ENCODE measurements around the gene CNTN4. TPM values are rescaled to one million over a fixed set of nuclear protein-coding genes. Genes with fewer than 3 reads are reported as not detected.

The CNTN4 gene
- total and polyA plus RNA-seq, 2 of the 8 experiments (the other 6 are each of a cell fraction or from before 2014, with no cell fraction given), result 0.41 to 2.2 TPM

DNA sequence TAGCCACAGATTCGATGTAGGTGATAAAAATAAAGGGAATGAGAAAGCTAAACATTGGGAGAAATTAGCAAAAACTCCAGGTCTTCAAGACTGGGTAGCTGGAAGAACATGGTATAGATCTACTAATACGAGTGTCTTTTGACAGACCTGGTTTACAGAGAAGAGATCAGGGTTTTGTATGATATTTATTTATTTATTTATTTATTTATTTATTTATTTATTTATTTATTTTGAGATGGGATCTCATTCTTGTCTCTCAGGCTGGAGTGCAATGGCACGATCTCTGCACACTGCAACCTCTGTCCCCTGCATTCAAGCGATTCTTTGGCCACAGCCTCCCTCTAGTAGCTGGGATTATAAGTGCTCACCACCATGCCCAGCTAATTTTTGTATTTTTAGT, 448.4 kb downstream of the CNTN4 start:
- H4K8ac ChIP-seq (ENCODE audit: extremely low read depth, insufficient read depth, low read length), result no peak overlapping the region
- FAIRE-seq, result no peak
- H3K36me3 ChIP-seq (ENCODE audit: control insufficient read depth in 2 of 4, insufficient read depth in 4 of 4, low read length in 3 of 4), result no peaks in the 10 kb centered on the region
- H4K91ac ChIP-seq (replicated peaks; ENCODE audit: insufficient read length, low read length), result no peak overlapping the region
- no peak overlapping the region for H3K4me2 ChIP-seq (ENCODE audit: insufficient read depth in 1 of 2, low read depth in 2 of 2, low read length in 2 of 2)
- no peak overlapping the region for H2BK20ac ChIP-seq (ENCODE audit: low read length)
- H3K9ac ChIP-seq (replicated peaks in 1 of 4; ENCODE audit: extremely low read depth in 1 of 4, low read depth in 3 of 4, low read length in 3 of 4), result no peak overlapping the region
- no peak overlapping the region for H2AFZ ChIP-seq (ENCODE audit: low read length)
- no peaks in the 10 kb centered on the region for H3K9me3 ChIP-seq (ENCODE audit: insufficient read depth in 2 of 2, low read depth in 1 of 2, low read length in 1 of 2)
- H3K27ac ChIP-seq (ENCODE audit: low read depth, low read length), result no peak overlapping the region
- H3K4ac ChIP-seq (replicated peaks; ENCODE audit: insufficient read length, low read depth, low read length), result no peak overlapping the region
- no peak overlapping the region for H2AK5ac ChIP-seq (ENCODE audit: low read depth, low read length)
- DNase-seq (ENCODE audit: low read depth in 1 of 2, low spot score in 2 of 2), result no peak
- H2BK5ac ChIP-seq (ENCODE audit: low read depth, low read length), result no peak overlapping the region
- no peak overlapping the region for H3K23ac ChIP-seq (ENCODE audit: insufficient read length)
- H3K4me1 ChIP-seq (replicated peaks in 1 of 4; ENCODE audit: control insufficient read depth in 3 of 4, insufficient read depth in 4 of 4, low read length in 3 of 4), result no peaks in the 10 kb centered on the region
- ChIA-PET POLR2A (ENCODE audit: partially characterized antibody) (no interaction called here), CTCF (ENCODE audit: partially characterized antibody) (no interaction called here)
- H4K5ac ChIP-seq (ENCODE audit: insufficient read length, low read depth, low read length), result no peak overlapping the region
- H3K79me1 ChIP-seq (ENCODE audit: low read depth, low read length), result no peaks in the 10 kb centered on the region
- no peak overlapping the region for H2BK12ac ChIP-seq (ENCODE audit: low read depth, low read length)
- no peak overlapping the region for H3K18ac ChIP-seq (ENCODE audit: extremely low read depth, low read length)
- H3K79me2 ChIP-seq (ENCODE audit: control insufficient read depth in 1 of 2, insufficient read depth in 2 of 2, low read length in 2 of 2), result no peaks in the 10 kb centered on the region
- no peak overlapping the region for H2BK15ac ChIP-seq (ENCODE audit: low read length)
- no peak overlapping the region for H3K14ac ChIP-seq (ENCODE audit: insufficient read length)
- 94% methylated on average over 4 of the region's 4 CpGs; no CpG with 5 or more reads in 1 of the 2 experiments for WGBS, 2 experiments (ENCODE audit: extremely low coverage in 1 of 2, insufficient coverage in 1 of 2, insufficient read length in 1 of 2, insufficient replicate concordance in 2 of 2, low coverage in 1 of 2, low lambda C conversion rate in 2 of 2, missing lambda C conversion rate in 1 of 2)
- no peak overlapping the region for H3K4me3 ChIP-seq (ENCODE audit: extremely low read depth in 1 of 4, insufficient read depth in 2 of 4, low read depth in 3 of 4, low read length in 4 of 4)
- H2BK120ac ChIP-seq (replicated peaks; ENCODE audit: low read depth, low read length), result no peak overlapping the region
- H3K27me3 ChIP-seq (replicated peaks in 1 of 4; ENCODE audit: control insufficient read depth in 3 of 4, extremely low read depth in 1 of 4, insufficient read depth in 3 of 4, low read length in 3 of 4), result no peaks in the 10 kb centered on the region
- H4K20me1 ChIP-seq (replicated peaks in 1 of 2; ENCODE audit: control insufficient read depth in 1 of 2, insufficient read depth in 2 of 2, low read length in 2 of 2), result no peaks in the 10 kb centered on the region
- no peak overlapping the region for H3K56ac ChIP-seq (replicated peaks; ENCODE audit: insufficient read length, low read depth, low read length)
- no peaks in the 10 kb centered on the region for H3K23me2 ChIP-seq (ENCODE audit: low read depth, low read length)
- TF ChIP-seq JUND (IDR thresholded peaks at IDR 0.05; ENCODE audit: low read length) (no peak), ASH2L (IDR thresholded peaks at IDR 0.05; ENCODE audit: low read length) (no peak), SIRT6 (IDR thresholded peaks at IDR 0.05; ENCODE audit: low read length) (no peak), SP1 (IDR thresholded peaks at IDR 0.05; ENCODE audit: low read depth, low read length) (no peak), TBP (IDR thresholded peaks at IDR 0.05; ENCODE audit: low read depth, low read length) (no peak), RXRA (IDR thresholded peaks at IDR 0.05; ENCODE audit: insufficient read depth, low read depth, low read length) (no peak), TAF1 (IDR thresholded peaks at IDR 0.05; ENCODE audit: low read depth, low read length) (no peak), TCF12 (IDR thresholded peaks at IDR 0.05; ENCODE audit: low read depth, low read length) (no peak), GABPA (IDR thresholded peaks at IDR 0.05; ENCODE audit: borderline replicate concordance, insufficient read depth, low read length) (no peak), EGR1 (IDR thresholded peaks at IDR 0.05; ENCODE audit: borderline replicate concordance, low read depth, low read length) (no peak), BRCA1 (IDR thresholded peaks at IDR 0.05; ENCODE audit: low read depth, low read length) (no peak), PHF8 (conservative IDR thresholded peaks at IDR 0.05; ENCODE audit: low read depth, low read length) (no peak), SP2 (IDR thresholded peaks at IDR 0.05; ENCODE audit: low read length) (no peak), SP4 (IDR thresholded peaks at IDR 0.05; ENCODE audit: low read length) (no peak), ZNF274 (IDR thresholded peaks at IDR 0.05; ENCODE audit: borderline replicate concordance, extremely low read depth, low read length) (no peak)
- TF ChIP-seq, protein P1, sequence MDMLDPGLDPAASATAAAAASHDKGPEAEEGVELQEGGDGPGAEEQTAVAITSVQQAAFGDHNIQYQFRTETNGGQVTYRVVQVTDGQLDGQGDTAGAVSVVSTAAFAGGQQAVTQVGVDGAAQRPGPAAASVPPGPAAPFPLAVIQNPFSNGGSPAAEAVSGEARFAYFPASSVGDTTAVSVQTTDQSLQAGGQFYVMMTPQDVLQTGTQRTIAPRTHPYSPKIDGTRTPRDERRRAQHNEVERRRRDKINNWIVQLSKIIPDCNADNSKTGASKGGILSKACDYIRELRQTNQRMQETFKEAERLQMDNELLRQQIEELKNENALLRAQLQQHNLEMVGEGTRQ (IDR thresholded peaks at IDR 0.05; ENCODE audit: low read length), result no peak
